ENCODE data around the gene RPL18.
"Not testable (repeated sequence)": the region's sequence is repeated elsewhere in the genome, so short reads cannot be mapped to it uniquely, and the experiment has no call there.

Gene RPL18

DNA sequence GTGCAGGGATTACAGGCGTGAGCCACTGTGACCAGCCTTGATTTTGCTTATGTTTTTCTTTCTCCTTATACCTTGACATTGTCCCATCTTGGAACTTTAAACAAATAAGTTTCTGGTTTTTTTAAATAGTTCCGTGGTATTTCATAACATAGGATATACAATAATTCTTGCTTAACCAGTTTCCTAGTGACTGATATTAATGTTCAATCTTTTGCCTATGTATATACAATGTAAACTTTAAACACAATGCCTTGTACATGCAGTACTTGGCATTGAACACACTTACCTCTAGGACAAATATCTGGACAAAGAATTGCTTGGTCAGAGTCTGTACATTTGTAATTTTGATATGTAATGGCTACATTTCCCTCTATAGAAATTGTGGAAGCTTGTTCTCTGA lies 36.8 kb downstream of the RPL18 start:
- H3K4me1 Mint-ChIP-seq: peaks cover 7 to 8% of the 10 kb centered on the region in 2 donors
- H3K9me3 Mint-ChIP-seq: peaks cover 0 to 3% of the 10 kb centered on the region in 2 donors
- H3K4me3 Mint-ChIP-seq: no peak overlapping the region
- H3K36me3 Mint-ChIP-seq: peaks cover 0 to 4% of the 10 kb centered on the region in 2 donors
- DNase-seq (no peak), ATAC-seq (replicated peaks) (no peak)
- no peak overlapping the region for H3K27ac Mint-ChIP-seq
- peaks cover 6 to 15% of the 10 kb centered on the region in 2 donors for H3K27me3 Mint-ChIP-seq

DNA sequence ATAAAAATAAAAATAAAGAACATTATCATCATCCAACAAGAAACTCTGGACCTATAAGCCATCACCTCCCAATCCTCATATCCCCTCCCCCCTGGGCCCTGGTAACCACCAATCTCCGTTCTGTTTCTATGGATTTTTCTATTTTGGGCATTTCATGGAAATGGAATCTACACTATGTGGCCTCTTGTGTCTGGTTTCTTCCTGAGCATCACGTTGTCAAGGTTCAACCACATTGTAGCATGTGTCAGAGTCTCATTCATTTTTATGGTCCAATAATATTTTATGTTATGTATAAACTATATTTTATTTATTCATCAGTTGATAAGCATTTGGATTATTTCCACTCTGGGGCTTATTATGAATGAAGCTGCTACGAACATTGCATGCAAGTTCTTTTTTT lies 40.1 kb downstream of the RPL18 start:
- ATAC-seq (replicated peaks) (no peak), DNase-seq (no peak)
- no peak overlapping the region for H3K4me3 Mint-ChIP-seq
- no peaks in the 10 kb centered on the region for H3K36me3 Mint-ChIP-seq
- no peaks in the 10 kb centered on the region for H3K9me3 Mint-ChIP-seq
- H3K4me1 Mint-ChIP-seq: peaks cover under 1 to 1% of the 10 kb centered on the region in 2 donors
- no peak overlapping the region for H3K27ac Mint-ChIP-seq
- H3K27me3 Mint-ChIP-seq: peaks cover 0 to 6% of the 10 kb centered on the region in 2 donors

DNA sequence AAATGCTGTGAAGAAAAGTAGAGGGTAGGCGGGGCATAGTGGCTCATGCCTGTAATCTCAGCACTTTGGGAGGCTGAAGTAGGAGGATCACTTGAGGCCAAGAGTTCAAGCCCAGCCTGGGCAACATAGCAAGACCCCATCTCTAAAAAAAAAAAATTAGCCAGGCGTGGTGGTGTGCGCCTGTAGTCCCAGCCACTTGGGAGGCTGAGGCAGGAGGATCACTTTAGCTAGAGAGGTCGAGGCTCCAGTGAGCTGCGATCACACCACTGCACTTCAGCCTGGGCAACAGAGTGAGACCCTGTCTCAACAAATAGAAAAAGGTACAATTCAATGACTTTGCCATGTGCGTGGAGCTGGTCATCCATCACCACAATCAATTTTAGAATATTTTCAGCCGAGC lies 41.1 kb downstream of the RPL18 start:
- not testable (repeated sequence) for ATAC-seq (replicated peaks); H3K27me3 Mint-ChIP-seq; H3K4me1 Mint-ChIP-seq

DNA sequence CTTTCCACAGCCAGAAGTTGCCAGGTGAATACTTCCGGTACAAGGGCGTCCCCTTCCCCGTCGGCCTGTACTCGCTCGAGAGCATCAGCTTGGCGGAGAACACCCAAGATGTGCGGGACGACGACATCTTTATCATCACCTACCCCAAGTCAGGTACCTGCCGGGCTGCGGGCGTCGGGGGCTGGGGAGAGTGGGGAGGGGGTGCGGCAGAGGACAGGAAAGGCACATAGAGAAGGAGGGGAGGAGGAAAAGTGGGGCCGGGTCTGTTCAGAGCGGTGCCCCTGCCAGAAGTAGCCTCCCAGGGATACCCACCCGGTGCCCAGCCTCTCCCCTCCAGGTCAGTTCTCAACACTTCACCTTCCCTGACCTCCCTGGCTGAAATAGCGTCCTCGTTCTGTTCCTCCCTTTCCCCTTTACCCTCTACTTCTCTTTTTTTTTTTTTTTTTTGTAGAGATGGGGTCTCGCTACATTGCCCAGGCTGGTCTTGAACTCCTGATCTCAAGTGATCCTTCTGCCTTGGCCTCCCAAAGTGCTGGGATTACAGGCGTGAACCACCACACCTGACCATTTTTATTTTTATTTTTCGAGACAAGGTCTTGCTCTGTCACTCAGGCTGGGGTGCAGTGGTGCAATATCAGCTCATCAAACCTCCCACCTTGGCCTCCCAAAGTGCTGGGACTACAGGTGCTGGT lies 42.9 kb downstream of the RPL18 start:
- no peak overlapping the region for H3K27ac Mint-ChIP-seq
- no peak for DNase-seq
- H3K27me3 Mint-ChIP-seq: peaks cover 4 to 6% of the 10 kb centered on the region in 2 donors
- H3K4me3 Mint-ChIP-seq: no peak overlapping the region
- ATAC-seq (replicated peaks): no peak
- no peaks in the 10 kb centered on the region for H3K36me3 Mint-ChIP-seq
- H3K9me3 Mint-ChIP-seq: no peaks in the 10 kb centered on the region
- H3K4me1 Mint-ChIP-seq: no peaks in the 10 kb centered on the region

More for the DNA sequence above, 41.1 kb downstream of the RPL18 start:
- H3K9me3 Mint-ChIP-seq, H3K36me3 Mint-ChIP-seq, H3K4me3 Mint-ChIP-seq, H3K27ac Mint-ChIP-seq, DNase-seq: not testable (repeated sequence)

DNA sequence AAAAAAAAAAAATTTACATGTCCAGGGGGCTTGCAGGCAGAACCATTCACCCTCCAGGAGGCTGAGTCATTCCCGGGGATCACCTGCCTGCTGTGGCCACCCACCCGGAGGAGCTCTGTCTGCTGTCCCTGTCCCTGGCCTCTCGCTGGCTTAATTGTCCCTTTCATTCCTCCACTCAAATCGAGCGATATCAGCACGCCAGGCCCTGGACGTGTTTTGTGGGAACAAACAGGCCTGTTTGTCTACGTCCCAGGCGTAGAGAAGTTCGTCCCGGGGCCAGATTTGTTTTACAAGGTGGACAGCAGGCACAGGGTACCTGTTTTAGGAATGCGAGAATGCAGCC lies 45.8 kb downstream of the RPL18 start:
- no peaks in the 10 kb centered on the region for H3K36me3 Mint-ChIP-seq
- peaks cover 16 to 17% of the 10 kb centered on the region in 2 donors for H3K27me3 Mint-ChIP-seq
- no peak for ATAC-seq (replicated peaks)
- H3K27ac Mint-ChIP-seq: no peak overlapping the region
- H3K4me3 Mint-ChIP-seq: no peak overlapping the region
- no peak for DNase-seq
- no peaks in the 10 kb centered on the region for H3K4me1 Mint-ChIP-seq
- H3K9me3 Mint-ChIP-seq: no peaks in the 10 kb centered on the region

DNA sequence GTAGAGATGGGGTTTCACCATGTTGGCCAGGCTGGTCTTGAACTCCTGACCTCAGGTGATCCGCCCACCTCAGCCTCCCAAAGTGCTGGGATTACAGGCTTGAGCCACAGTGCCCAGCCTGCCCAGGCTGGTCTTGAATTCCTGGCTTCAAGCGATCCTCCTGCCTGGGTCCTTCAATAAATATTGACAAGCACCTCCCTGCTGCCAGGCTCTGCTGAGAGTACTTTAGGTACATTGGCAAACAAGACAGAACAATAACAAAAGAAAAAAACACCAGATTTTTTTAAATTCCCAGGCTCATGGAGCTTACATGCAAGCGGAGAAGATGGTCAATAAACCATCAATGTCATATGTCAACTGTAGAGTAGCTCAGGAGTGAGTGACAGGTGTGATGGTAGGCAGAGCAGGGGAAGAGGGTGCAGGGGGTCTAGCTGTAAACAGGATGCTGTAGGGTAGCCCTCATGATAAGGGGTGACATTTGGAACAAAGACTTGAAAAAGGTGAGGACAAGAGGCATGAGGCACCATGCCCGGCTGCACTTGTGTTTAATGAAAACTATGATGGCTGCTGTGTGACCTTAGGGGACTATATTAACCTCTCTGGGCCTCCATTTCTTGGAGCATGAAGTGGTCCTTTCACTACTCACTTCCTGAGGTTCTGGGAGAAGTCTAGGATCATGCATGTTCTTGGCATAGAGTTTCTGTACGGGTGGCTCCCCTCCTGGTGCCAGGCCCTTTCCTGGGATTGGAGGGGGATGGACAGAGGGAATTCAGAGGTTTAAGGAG lies 47.4 kb downstream of the RPL18 start:
- Mint-ChIP-seq H3K9me3 (no peaks in the 10 kb centered on the region), H3K27me3 (peaks cover 27 to 32% of the 10 kb centered on the region in 2 donors), H3K4me3 (no peak overlapping the region), H3K4me1 (no peaks in the 10 kb centered on the region), H3K27ac (no peak overlapping the region), H3K36me3 (no peaks in the 10 kb centered on the region)
- ATAC-seq (replicated peaks): no peak
- no peak for DNase-seq

DNA sequence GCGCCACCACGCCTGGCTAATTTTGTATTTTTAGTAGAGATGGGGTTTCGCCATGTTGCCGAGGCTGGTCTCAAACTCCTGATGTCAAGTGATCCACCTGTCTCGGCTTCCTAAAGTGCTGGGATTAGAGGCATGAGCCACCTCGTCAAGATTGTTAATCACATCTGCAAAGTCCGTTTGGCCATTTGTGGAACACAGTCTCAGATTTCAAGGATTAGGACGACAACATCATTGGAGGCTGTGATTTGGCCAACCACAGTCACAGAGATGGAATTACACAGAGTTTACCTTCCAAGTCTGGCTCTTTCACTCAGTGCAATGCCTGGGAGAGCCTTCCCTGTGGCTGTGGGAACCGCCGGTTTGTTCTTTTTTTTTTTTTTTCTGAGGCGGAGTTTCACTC lies 49.2 kb downstream of the RPL18 start:
- Mint-ChIP-seq H3K4me1 (no peaks in the 10 kb centered on the region), H3K27me3 (peaks cover 27 to 32% of the 10 kb centered on the region in 2 donors), H3K9me3 (no peaks in the 10 kb centered on the region), H3K27ac (no peak overlapping the region), H3K4me3 (no peak overlapping the region), H3K36me3 (no peaks in the 10 kb centered on the region)
- no peak for ATAC-seq (replicated peaks)
- no peak for DNase-seq

DNA sequence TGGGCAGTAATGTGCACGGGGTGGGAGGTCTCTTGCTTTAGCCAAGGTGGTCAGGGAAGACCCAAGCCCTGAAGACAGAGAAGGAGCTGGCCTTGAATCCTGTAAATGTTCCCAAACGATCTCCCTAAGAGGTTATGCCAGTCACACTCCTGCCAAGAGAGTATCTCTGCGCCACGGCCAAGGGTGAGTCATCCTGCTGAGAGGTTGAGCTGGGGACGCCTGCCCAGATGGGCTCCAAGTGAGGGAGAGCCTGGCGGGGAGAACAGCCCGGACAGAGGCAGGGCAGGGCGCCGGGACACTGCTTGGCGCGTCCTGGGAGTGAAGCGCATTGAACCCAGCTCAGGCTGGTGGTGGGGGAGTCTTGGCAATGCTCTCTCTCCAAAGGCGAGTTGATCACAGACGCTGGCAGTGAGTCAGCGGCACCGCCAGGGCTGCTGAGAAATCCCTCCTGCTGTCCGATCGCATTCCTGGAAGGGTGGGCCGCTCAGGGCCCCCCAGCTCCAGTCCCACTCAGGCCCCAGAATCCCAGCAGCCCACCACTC lies 50.6 kb downstream of the RPL18 start:
- Mint-ChIP-seq H3K4me1 (peaks cover 0 to 2% of the 10 kb centered on the region in 2 donors), H3K36me3 (no peaks in the 10 kb centered on the region), H3K27ac (no peak overlapping the region), H3K27me3 (peaks cover 27 to 32% of the 10 kb centered on the region in 2 donors), H3K4me3 (no peak overlapping the region), H3K9me3 (no peaks in the 10 kb centered on the region)
- ATAC-seq (replicated peaks) (no peak), DNase-seq (no peak)

Data from stimulated activated naive B cell treated with anti-CD40 and anti-IgM and Interleukin-4, amounts not matched to agents 10 μg/mL and 1 μg/mL and 100 μg/mL, for 72 hours (primary cell).